ENCODE data around the gene ZSWIM6.

DNA sequence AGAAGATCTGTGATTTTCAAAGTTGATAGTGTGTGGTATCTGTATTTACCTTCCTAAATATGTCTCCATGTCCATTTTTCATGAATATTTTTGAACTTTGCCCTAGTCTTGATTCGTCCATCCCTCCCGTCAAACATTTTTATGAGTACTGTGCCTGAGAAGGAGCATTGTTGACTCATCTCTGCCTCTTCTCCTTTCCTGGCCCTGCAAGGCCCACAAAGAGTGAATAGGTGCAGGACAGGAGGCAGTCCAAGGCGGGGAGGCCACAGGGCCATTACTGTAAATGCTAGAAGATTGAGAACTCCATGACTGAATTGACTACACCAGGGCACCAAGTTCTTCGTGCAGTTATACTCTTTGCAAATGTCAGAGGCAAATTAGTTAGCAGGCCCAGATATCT lies 200.9 kb downstream of the ZSWIM6 start:
- no peak for TF ChIP-seq LEF1 (IDR thresholded peaks at IDR 0.05; ENCODE audit: borderline replicate concordance)
- TF ChIP-seq ARNT (IDR thresholded peaks at IDR 0.05), result no peak
- TF ChIP-seq TARDBP (IDR thresholded peaks at IDR 0.05), result no peak
- TF ChIP-seq FOXK2 (IDR thresholded peaks at IDR 0.05), result no peak
- no peak for TF ChIP-seq BHLHE40 (IDR thresholded peaks at IDR 0.05; ENCODE audit: borderline replicate concordance)
- TF ChIP-seq L3MBTL2 (conservative IDR thresholded peaks at IDR 0.05), result no peak
- no peak for TF ChIP-seq FOXM1 (IDR thresholded peaks at IDR 0.05; ENCODE audit: borderline replicate concordance)
- no peak for TF ChIP-seq HDGF (IDR thresholded peaks at IDR 0.05; ENCODE audit: borderline replicate concordance)
- no peak for TF ChIP-seq NFRKB (IDR thresholded peaks at IDR 0.05)
